Activated T-helper 9 cell treated with anti-CD3 and anti-CD28 coated beads, Interleukin-2, amount 50 U/mL, for 16 hours (primary cell): Measurements from ENCODE around the gene ANOS1.
"Not testable (repeated sequence)": the region's sequence is repeated elsewhere in the genome, so short reads cannot be mapped to it uniquely, and the experiment has no call there.

Experiments
- DNase-seq: peaks from one replicate; pipeline ENCODE4 v3.0.0-alpha.2; 2020; ENCODE audit warnings: low read depth

The ANOS1 gene

DNA sequence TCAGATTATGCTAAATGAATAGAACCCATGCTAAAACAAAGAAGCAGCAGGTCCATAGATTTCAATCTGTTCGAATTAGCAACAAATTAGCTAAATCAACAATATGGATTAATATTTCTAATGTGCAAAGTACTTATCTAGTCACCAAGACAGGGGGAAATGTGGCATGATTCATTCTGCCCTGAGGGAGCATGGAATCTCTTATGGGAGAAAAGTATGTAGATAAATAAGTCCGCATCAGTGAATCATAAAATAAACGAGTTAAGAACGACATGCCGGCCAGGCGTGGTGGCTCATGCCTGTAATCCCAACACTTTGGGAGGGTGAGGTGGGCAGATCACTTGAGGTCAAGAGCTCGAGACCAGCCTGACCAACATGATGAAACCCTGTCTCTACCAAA, 102.1 kb downstream of the ANOS1 start:
- DNase-seq: no peak

DNA sequence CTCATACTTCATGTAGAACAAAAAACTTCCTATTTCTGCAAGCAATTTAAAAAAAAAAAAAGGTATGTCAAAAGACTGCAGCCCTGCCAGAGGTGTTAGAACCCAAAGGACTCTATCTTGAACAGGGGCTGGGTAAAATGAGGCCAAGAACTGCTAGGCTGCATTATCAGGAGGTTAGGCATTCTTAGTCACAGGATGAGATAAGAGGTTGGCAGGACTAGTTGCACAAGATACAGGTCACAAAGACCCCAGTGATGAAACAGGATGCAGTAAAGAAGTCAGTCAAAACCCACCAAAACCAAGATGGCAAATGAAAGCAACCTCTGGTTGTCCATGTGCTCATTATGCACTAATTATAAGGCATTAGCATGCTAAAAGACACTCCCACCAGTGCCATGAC, 104.1 kb downstream of the ANOS1 start:
- no peak for DNase-seq

DNA sequence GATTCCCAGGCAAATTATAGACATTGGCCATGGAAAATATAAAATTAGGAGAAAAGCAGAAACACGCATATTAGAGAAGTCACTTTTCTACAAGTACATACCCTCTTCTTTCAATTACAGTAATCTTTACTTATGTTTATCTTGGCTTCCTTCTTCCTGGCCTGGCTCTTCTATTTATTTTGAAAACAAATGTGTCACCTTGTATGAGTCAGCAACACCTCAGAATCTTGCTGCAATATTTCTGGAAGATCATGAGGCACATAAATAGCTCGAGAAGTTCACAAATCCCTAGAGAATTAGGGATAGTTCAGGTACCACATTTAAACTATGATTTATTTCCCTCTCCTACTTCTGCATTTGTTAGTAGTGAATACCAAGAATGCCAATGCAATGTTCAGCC, 124.6 kb downstream of the ANOS1 start:
- no peak for DNase-seq

DNA sequence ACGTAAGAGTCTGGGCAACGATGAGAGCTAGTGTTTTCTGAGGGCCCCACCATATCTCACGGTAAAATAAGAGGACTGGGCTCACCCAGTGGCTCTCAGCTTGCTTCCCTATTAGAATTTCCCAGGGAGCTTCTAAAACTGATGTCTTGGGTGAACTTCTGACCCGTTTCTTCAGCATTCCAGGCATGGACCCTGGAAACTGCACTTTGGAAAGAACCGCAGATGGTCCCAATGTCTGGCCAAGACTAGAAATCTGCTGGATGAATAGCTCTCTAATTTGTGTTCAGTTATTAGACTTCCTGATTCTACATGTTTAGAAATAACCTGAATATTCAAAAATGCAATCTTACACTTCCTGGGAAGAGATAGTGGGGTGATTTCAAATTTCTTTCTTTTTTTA, 127.8 kb downstream of the ANOS1 start:
- no peak for DNase-seq

DNA sequence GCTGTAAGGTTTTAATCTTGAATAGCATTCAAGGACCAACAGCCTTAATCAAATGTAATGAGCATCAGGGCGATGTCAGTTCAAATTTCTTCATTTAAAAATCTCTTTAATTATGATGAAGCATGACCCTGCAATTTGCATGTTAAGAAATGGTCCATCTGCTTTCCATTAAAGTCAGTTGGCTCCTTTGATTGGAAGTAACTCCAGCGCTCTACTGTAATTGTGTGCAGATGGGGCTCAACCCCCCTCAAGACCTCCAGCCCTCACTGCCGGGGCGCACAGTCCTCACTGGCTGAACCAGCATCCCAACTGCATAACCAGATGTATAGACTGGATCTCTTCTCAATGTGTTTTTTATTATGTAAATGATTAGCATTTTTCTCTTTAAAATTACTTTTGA, 140.4 kb downstream of the ANOS1 start:
- no peak for DNase-seq

DNA sequence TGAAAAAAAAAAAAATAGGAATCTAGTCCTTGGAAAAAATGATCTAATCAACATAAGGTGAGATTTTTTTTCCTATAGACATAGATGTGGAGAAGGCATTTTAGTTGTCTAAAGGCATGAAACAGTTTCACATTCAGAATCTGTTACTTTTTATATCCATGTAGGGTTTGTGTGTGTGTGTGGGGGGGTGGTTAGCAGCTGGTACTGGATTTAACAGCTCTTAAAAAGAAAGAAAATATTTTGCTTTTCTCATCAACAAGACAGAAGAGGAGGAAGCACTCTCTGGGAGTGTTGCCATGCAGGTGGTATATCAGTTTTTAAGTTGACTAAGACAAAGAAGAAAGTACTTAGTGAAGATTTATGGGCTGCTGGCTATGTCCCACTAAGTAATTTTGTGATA, 145.0 kb downstream of the ANOS1 start:
- no peak for DNase-seq

DNA sequence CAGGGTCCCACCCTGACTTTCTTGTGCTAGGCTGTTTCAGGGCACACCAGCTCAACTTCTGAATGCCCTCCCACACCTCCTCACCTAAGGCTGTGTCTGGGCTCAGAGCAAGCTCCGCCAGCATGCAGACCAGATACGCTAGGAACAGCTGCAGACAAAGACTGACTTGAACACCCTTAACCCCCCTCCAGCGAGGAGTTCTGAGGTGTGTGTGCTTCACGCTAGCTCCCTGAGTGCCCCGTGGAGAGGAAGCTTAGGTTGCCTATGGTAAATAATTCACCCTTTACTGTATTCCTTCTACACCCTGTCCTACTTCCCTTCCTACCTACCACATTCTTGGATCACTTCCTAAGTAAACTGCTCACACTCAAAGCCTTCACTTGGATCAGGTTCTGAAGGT, 152.3 kb downstream of the ANOS1 start:
- no peak for DNase-seq

DNA sequence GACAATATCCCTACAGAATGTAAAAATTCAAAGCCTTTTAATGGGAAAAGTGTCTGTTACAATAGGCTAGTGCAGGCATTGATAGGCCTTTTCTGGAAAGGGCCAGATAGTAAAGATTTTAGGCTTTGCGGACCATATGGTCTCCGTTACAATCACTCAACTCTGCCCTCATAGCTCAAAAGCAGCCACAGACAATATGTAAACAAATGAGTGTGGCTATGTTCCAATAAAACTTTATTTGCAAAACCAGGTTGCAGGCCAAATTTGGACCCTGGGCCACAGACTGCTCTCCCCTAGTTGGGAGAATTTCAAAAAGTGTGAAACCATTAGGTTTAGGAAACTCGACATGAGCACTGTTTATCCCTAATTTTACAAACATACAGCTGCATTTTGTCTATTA, 155.1 kb downstream of the ANOS1 start:
- no peak for DNase-seq

DNA sequence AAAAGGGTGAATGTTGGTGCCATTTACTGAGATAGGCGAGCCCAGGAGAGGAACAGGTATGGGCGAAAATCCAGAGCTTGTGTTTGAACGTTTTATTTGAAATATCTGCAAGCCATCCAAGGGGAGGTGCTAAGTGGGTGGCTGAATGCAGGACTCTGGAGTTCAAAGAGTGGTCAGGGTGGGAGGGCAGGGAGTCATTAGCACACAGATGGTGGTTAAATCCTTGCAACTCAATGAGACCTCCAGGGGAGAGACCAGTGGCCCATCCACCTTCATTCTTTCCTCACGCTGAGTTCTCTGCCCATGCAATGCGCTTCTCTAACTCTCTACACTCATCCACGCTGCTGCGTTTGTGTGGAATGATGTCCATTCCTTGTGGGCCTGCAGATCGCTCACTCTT, 166.2 kb downstream of the ANOS1 start:
- DNase-seq: no peak

DNA sequence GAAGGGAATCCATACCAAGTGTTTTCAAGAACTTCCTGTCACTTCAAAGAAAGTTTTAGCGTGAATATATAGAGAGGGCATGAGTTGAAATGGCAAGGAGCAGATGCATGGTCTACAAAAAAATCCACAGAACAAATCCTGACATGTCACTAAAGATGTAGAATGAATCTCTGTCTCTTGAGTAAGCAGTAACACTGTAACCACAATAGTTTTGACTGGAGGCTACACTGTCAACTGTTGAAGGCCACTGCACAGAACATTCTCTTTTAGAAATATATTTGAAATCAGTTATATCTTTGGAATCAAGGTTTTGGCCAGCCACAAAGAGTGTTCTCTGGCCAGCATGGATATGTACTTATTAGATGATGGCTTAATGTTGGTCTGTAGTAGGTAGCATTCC, 183.5 kb downstream of the ANOS1 start:
- DNase-seq: no peak

DNA sequence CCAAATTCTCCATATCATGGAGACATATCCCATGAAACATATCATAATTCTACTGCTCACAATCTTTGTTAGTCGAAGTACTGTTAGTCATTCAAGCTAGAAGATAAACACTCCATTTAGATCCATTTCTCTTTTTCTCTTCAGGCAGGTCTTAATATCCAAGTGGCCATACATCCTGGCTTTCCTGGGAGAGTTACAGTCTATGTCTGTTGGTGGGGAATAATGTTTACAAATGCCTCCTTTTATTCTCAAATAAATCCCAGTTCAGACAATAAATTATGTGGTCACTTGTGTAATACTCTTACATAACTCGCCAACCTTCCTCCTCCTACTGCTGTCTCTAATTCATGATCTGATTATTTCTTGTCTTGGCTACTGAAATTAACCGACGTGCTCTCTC, 185.2 kb downstream of the ANOS1 start:
- DNase-seq: no peak

DNA sequence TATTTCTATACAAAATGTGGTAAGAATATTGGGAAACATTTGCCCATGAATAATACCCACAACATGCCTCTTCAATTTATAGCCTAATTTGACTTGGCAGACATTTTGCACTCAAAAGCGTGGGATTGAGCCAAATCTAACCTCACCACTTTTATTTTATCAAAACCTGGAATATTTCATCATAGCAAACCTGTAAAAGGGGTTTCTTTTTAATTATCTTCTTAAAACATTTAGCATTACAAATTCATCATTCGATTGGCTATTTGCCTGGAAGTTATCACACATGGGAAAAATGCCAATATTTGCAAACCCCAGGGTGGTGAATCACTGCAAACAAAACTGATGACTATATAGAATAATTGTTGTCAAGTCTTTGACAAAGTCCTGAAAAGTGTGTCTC, 211.1 kb downstream of the ANOS1 start:
- no peak for DNase-seq

DNA sequence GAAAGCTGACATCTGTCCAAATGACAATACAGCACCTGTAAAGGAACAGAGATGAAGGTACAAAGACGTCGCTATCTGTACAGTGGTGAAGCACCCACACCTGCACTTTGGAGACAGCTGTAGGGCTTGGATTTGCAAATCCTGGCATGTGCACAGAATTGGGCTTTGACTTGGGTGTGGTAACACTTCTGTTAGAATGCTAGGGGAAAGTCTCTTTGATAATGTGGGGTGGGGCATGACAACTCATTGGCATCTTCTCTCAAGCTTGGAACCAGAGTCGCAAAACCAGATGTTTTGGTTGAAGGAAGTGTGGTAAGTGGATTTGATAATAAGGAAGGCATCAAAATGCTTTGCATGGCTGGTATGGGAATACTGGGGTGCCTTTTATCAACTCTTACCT, 211.8 kb downstream of the ANOS1 start:
- DNase-seq: no peak

DNA sequence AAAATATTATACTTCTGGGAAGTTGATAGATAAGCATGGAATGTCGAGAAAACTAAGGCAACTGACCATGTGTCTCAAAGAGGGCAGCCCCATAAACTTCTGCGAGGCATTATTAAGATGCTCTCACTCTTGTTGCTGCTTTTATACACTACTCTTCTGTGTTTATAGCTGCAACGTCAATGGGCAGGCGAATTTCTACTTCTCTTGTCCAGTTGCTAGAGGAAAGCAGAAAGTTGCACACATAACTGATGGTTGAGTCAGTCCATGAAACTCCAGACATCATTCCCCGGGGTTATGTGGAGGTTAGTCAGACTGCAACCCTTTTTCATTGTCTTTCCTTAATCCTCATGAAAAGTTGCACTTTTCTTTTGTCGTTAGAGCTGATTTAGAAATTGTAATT, 227.5 kb downstream of the ANOS1 start:
- no peak for DNase-seq

DNA sequence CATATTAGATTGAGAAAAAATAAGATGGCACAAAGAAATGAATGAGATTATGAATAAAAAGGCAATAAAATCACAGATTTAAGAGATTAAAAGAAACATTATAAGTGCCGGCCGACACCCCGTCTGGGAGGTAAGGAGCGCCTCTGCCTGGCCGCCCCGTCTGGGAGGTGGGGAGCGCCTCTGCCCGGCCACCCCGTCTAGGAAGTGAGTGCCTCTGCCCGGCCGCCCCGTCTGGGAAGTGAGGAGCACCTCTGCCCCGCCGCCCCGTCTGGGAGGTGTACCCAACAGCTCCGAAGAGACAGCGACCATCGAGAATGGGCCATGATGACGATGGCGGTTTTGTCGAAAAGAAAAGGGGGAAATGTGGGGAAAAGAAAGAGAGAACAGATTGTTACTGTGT, 229.8 kb downstream of the ANOS1 start:
- not testable (repeated sequence) for DNase-seq

DNA sequence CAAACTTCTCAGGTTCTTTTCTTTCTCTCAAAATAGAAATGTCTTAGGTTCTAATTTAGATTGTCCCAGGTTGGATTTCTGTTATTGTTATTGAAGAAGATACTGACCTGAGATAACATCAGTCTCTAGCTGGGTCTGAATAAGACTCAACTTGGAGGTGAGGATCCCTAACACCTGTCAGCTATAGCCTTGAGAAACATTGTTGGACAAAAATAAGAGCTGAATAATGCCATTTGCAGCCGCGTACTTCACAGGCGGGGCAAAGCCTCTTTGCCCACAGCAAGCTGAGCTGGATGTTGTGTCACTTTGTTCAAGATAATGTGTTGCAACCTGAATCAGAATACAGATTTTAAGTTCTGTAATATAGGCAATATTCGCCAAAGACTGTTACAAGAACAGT, 231.7 kb downstream of the ANOS1 start:
- no peak for DNase-seq

DNA sequence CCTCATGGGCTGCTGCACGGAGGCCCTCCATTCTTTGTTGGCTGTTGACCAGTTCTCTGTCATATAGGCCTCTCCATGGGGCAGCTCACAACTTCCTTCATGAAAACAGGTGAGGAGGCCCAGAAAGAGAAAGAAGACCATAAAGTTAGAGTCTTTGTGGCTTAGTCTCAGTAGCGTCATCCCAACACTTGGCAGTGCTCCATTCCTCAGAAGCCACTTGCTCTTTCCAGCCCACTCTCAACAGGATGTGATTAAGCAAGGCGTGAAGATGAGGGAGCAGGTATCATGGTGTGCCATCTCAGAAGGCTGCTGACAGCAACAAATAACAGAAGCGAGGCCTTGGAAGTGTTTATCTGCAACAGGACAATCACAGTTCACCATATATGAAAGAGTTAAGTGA, 236.9 kb downstream of the ANOS1 start:
- DNase-seq: not testable (repeated sequence)

DNA sequence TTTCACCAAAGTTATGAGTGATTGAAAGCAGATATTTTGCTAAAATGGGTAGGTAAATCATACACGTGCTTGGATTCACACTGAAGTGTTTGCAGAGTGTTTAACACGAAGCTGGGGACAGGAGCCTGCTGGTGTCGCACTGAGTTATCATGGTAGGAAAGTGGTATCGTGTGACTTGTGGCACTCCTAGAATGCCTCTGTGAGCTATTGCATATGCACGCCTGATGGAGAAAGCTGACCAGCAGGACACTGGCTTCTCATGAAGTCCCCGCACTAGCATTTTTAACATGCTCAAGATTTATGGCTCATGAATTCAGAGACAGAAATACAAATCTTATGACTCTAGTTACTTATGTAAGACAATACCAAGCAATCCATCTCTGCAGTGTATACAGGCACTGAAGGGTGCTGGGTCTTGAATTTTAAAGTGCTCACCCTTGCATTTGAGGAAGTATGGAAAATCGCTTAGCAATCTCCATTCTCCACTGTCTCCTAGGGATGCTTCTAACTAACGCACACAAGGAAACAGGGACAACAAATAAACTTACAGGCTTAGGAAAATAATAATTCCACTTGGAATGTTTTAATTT, 247.5 kb downstream of the ANOS1 start:
- no peak for DNase-seq
